HG02973 (cell line): ENCODE results near the gene SEC14L1.

Experiments
- ATAC-seq: cut with Tn5 transposase; IDR thresholded peaks from one replicate; pipeline ENCODE4 v1.9.1; 2021; ENCODE audit warnings: moderate library complexity; ENCODE audit not compliant: unreplicated experiment

Gene SEC14L1

GRCh38 chr17:77188084-77189066 lies 47.6 kb downstream of the SEC14L1 start:
- no peak for ATAC-seq

DNA sequence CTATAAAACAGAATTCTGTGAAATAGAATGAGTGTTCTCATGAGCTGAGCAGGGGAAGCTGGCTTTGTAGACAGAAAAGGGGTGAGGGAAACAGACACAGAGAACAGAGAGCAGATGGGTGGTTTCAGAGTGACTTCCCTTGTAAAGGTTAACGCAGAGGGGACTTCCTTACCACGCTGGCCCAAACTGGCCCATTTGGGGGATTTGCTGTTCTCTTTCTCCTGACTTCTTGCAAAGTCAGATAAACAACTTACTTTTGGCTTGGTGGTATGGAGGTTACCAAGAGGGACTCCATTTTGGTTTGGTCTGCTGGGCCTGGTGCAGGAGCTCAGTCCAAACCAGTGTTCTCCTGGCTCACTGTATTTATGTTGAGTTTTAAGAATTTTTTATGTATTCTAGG lies 48.4 kb downstream of the SEC14L1 start:
- ATAC-seq, result peak; percentile 74

- ATAC-seq, result no peak
These were observed 49.8 kb downstream of the SEC14L1 start for GRCh38 chr17:77190576-77190975.

- ATAC-seq, result no peak
These were observed 50.5 kb downstream of the SEC14L1 start for GRCh38 chr17:77191244-77191643.

- ATAC-seq, result no peak
These were observed 52.9 kb downstream of the SEC14L1 start for GRCh38 chr17:77193653-77194052.

- ATAC-seq, result no peak
These were observed 53.4 kb downstream of the SEC14L1 start for GRCh38 chr17:77194179-77194578.

- no peak for ATAC-seq
These were observed 55.5 kb downstream of the SEC14L1 start for GRCh38 chr17:77196251-77196650.

- no peak for ATAC-seq
These were observed 56.3 kb downstream of the SEC14L1 start for GRCh38 chr17:77197115-77197514.

DNA sequence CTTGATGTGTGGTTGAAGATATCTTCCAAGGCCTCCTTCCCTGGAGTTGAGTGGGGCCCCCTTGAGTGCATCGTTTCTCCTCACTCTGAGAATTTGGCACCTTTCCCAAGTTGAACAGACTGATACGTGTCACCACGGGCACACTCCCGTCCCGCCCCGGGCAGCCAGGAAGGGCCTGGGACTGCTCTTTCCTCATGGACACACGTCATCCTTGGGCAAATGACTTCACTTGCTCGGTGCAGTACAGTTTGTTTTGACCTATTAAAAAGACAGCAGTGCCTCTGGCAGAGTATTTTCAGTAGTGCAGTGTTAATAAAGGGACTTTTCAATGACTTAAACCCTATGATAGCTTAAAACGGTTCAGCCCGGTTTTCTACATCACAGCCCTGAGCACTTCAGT lies 59.9 kb downstream of the SEC14L1 start:
- no peak for ATAC-seq

DNA sequence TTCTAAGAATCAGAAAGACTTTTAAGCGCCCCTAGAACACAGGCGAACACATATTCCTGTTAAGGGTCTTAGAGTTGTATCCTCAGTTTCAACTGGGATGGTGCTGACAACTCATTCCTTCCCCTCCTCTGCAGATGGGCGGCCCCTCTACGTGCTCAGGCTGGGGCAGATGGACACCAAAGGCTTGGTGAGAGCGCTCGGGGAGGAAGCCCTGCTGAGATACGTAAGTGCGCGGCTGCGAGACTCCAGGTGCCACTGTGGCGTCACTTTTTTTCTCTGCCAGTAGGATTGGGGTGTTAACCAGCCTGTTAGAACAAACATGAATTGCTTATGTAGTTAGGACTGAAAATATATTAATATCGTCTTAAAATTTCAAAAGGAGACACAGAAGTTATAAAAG lies 62.7 kb downstream of the SEC14L1 start:
- ATAC-seq, result no peak

DNA sequence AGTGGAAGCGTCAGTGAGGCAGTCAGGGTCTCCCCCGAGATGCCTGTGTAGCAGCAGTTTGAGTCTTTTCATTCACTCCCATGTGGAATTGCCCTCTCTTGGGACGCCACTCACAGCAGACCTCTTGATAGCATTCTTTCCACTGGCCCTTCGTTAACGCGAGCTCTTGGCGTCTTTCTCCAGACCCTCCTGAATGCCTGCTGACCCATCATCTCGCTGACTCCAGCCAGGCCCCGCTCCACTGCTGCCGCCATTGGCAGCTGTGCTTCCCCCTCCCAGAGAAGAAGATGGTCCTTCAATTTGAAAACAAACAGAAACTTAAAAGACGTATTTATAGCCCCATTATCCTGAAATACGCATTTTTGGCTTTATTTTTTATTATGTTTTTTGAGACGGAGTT lies 63.1 kb downstream of the SEC14L1 start:
- no peak for ATAC-seq

DNA sequence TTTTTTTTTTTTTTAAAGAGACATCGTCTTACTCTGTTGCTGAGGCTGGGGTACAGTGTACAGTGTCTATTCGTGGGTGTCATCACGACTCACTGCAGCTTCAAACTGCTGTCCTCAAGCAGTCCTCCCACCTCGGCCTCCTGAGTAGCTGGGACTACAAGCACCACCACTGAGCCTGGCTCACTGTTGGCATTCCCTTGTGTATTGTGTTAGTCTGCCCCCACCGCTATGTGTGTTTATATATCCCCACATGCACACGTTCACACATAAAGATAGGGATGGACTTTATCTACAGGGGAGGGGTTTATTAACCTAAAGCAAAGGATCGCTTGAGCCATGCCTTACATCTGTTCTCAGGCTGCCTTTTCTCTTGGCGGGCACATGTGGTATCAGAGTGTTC lies 63.8 kb downstream of the SEC14L1 start:
- ATAC-seq, result no peak

DNA sequence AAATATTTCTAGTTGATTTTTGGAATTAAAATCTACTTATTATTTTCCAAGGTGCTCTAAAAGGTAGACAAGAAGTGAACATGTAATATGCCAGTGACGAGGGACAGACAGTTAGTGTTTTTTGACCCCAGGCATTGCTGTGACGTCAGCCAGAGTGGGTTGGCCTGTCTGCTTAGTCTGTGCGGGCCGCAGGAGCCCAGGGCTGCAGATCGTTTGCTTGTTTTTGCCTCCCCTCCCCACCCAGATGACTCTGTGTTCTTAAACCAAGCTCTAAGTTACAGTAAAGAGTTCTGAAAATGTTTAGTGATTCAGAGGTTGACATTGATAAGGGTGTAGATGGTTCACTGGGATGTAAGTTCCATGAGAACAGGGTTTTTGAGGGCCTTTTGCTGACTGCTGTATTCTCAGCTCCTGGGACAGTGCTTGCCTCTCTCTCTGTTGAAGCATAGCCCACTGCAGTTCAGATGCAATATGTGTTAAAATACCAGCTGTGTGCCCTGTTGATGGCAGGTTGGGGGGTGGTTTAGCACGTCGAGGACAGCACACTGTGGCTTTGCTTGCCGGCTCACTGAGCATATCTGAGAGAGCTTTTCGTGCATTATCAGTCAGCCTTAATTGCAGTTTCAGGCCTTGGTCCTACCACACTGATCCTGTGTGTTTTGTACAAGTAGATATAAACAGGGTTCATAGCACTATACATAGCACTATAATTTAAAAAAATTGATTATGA lies 64.8 kb downstream of the SEC14L1 start:
- no peak for ATAC-seq

DNA sequence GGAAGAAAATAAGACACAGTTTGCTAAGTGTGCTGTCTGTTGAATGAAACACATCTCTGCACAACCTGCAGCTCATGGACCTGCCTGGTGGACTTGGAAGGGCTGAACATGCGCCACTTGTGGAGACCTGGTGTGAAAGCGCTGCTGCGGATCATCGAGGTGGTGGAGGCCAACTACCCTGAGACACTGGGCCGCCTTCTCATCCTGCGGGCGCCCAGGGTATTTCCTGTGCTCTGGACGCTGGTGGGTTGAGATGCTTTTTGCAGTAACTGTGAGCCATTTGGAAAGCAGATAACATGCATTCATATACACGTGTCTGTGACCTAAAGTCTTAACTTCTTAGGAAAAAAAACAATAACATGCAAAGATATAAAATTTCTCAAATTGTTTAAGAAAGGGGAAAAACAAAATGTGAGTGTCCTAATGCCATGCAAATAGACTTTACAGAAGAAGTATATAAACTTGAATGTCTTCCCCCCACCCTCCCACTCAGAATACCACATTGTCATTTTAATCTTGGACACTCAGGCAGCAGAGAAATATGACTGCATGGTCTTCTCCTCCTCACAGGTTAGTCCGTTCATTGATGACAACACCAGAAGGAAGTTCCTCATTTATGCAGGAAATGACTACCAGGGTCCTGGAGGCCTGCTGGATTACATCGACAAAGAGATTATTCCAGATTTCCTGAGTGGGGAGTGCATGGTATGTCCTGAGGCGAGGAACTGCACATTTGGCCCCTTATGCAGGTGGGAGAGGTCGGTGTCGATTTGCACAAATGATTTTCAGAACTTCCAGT lies 65.6 kb downstream of the SEC14L1 start:
- no peak for ATAC-seq

GRCh38 chr17:77207689-77208216 lies 67.0 kb downstream of the SEC14L1 start:
- no peak for ATAC-seq

- ATAC-seq, result no peak
These were observed 67.5 kb downstream of the SEC14L1 start for GRCh38 chr17:77208217-77208808.

DNA sequence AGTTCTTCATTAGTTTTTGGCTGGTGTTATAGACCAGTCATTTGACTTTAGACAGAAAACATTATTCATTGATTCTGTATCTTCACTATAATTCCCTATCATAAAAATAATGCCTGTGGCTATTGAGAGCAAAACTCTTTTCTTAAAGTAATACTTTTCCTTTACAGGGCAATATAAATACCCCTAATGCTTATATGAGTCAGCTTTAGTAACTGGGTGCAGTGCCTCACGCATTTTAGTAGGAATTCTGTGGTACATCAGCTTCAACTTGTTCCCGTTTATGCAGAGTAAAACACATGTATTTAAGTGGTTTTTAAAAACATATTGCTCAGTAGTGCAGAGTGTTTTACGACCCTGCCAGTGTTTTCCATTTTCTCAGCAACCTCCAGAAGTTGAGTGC lies 68.1 kb downstream of the SEC14L1 start:
- no peak for ATAC-seq

DNA sequence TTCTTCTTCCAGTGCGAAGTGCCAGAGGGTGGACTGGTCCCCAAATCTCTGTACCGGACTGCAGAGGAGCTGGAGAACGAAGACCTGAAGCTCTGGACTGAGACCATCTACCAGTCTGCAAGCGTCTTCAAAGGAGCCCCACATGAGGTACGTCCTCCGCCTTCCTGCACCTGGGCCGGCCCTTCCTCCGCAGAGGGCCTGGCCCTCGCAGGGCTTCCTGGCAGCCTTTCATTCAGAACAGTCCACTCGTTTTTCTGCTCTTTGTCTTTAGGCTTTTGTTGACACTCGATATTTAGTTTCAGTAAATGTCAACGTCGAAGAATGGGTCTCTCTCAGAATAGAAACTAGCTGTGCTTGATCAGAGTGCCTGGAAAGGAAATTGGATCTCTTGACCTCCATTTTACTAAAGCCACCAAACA lies 68.6 kb downstream of the SEC14L1 start:
- ATAC-seq, result no peak

DNA sequence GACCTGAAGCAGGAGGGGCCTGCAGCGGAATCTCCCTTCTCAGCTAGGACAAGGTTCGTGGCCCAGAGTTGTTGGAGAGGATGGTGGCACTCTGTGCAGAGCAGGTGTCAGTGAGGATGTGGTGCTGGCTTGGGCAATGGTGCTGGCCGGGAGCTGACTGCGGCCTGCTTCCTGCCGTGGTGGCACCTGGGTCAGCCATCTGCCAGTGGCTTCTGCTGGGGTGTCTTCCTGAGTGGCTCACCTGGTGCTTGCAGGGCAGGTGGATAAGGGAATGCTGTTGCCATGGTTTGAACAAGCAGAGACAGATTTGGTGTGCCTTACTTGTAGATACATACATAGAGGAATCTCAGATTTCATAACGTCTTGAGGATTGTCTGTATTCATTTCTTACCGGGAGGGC lies 69.6 kb downstream of the SEC14L1 start:
- ATAC-seq, result no peak

GRCh38 chr17:77210946-77211541 lies 70.3 kb downstream of the SEC14L1 start:
- ATAC-seq, result no peak
